Measurements from ENCODE around the gene PAQR8. TPM values are rescaled to one million over a fixed set of nuclear protein-coding genes. Genes with fewer than 3 reads are reported as not detected.
A peak's percentile ranks its signal among the peaks of the same experiment; 100 is the strongest.
"Not testable (repeated sequence)": the region's sequence is repeated elsewhere in the genome, so short reads cannot be mapped to it uniquely, and the experiment has no call there.

Gene PAQR8
- total RNA-seq, 4 donors from 2014 or later, result 9.1 to 300 (median 210) TPM

- Histone ChIP-seq H3K27ac (peak overlapping the region in 1 of 4 donors; percentile 43), H3K36me3 (no peaks in the 10 kb centered on the region), H3K9me3 (no peaks in the 10 kb centered on the region), H3K27me3 (no peaks in the 10 kb centered on the region), H3K4me1 (peaks cover 0 to 7% (median 0%) of the 10 kb centered on the region in 4 donors), H3K4me3 (no peak overlapping the region)
- no peak for TF ChIP-seq POLR2A (IDR thresholded peaks at IDR 0.05)
- no peak for TF ChIP-seq CTCF (IDR thresholded peaks at IDR 0.05)
- no peak for DNase-seq
Observed at GRCh38 chr6:52423971-52424381, 62.0 kb downstream of the PAQR8 start.

- TF ChIP-seq POLR2A (IDR thresholded peaks at IDR 0.05), result no peak
- TF ChIP-seq CTCF (IDR thresholded peaks at IDR 0.05), result no peak
- peak overlapping the region in 1 of 4 donors; percentile 43 for H3K27ac ChIP-seq
- no peaks in the 10 kb centered on the region for H3K36me3 ChIP-seq
- no peaks in the 10 kb centered on the region for H3K9me3 ChIP-seq
- no peak for DNase-seq
- H3K27me3 ChIP-seq, result no peaks in the 10 kb centered on the region
- no peak overlapping the region for H3K4me3 ChIP-seq
- peaks cover 0 to 7% (median 0%) of the 10 kb centered on the region in 4 donors for H3K4me1 ChIP-seq
Observed at GRCh38 chr6:52424513-52424912, 62.6 kb downstream of the PAQR8 start.

GRCh38 chr6:52426667-52427066 lies 64.7 kb downstream of the PAQR8 start:
- H3K4me1 ChIP-seq, result no peaks in the 10 kb centered on the region
- no peaks in the 10 kb centered on the region for H3K36me3 ChIP-seq
- H3K27me3 ChIP-seq, result no peaks in the 10 kb centered on the region
- no peak for TF ChIP-seq CTCF (IDR thresholded peaks at IDR 0.05)
- TF ChIP-seq POLR2A (IDR thresholded peaks at IDR 0.05), result no peak
- no peak for DNase-seq
- no peak overlapping the region for H3K4me3 ChIP-seq
- H3K9me3 ChIP-seq, result no peaks in the 10 kb centered on the region
- H3K27ac ChIP-seq, result no peak overlapping the region

GRCh38 chr6:52433294-52433693 lies 71.3 kb downstream of the PAQR8 start:
- H3K9me3 ChIP-seq, H3K4me1 ChIP-seq, H3K27ac ChIP-seq, H3K4me3 ChIP-seq, DNase-seq, H3K36me3 ChIP-seq, H3K27me3 ChIP-seq: not testable (repeated sequence)

GRCh38 chr6:52435345-52435744 lies 73.4 kb downstream of the PAQR8 start:
- Histone ChIP-seq H3K36me3 (no peaks in the 10 kb centered on the region), H3K27ac (no peak overlapping the region), H3K27me3 (no peaks in the 10 kb centered on the region), H3K4me3 (no peak overlapping the region), H3K4me1 (no peaks in the 10 kb centered on the region), H3K9me3 (no peaks in the 10 kb centered on the region)
- no peak for DNase-seq
- TF ChIP-seq CTCF (IDR thresholded peaks at IDR 0.05) (no peak), POLR2A (IDR thresholded peaks at IDR 0.05) (no peak)

GRCh38 chr6:52438926-52439325 lies 77.0 kb downstream of the PAQR8 start:
- Histone ChIP-seq H3K4me3 (no peak overlapping the region), H3K27ac (no peak overlapping the region), H3K27me3 (no peaks in the 10 kb centered on the region), H3K4me1 (no peaks in the 10 kb centered on the region), H3K36me3 (no peaks in the 10 kb centered on the region), H3K9me3 (no peaks in the 10 kb centered on the region)
- no peak for TF ChIP-seq POLR2A (IDR thresholded peaks at IDR 0.05)
- TF ChIP-seq CTCF (IDR thresholded peaks at IDR 0.05), result no peak
- no peak for DNase-seq

Data from Peyer's patch (tissue), 4 donors.